HG03103 (cell line): ENCODE data around the gene JAKMIP2.
A peak's percentile ranks its signal among the peaks of the same experiment; 100 is the strongest.
"Not testable (repeated sequence)": the region's sequence is repeated elsewhere in the genome, so short reads cannot be mapped to it uniquely, and the experiment has no call there.

Source experiments
- ATAC-seq: cut with Tn5 transposase; IDR thresholded peaks from one replicate; pipeline ENCODE4 v1.9.1; 2021; ENCODE audit warnings: low read depth; ENCODE audit not compliant: unreplicated experiment

Gene JAKMIP2

DNA sequence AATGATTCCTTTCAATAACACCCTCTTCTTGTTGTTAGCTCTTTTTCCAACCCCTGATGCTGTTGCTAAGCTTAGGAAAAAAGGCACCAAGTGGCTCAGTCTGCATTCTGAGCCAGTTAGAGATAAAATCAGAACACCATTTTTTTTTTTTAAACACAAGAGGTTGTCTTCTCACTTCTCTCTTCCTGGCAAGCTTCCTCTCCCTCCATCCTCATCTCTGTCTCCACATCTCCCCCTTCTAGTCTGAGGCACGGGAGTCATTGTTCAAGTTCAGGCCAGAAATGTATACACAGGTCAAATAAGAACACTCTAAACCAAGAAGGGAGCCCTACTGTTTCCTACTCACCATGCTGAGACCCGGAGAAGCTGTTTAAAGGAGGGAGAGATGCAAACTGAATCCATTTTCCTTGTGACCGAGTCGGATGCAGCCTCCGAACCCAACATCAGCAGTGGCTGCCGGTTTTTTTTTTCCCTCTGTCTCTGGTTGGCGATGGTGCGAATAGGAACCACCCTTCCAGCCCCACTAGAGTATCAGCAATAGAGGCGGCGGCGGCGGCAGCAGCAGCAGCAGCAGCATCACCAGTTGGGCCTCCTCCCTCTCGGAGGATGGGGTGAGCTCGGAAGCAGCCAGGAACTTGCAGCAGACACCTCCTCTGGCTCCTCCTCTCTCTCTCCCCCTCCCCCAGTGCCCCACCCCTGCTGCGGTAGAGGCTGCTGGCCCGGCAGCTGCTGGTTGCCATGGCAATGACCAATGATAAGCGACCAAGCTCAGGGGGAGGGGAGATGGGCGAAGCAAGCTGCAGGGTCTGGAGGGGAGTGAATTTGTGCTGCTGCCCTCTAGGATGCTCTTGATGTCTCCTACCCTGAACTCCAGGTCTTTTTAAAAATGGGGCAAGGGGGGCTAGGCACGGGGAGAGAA, at the start of gene JAKMIP2:
TSS of gene JAKMIP2 (minus strand) at position 619 of the 919 bp plus-strand sequence. CDS start 110,922 bp downstream, outside the sequence.
- ATAC-seq = peak; percentile 86

- ATAC-seq = no peak
These were observed 48.9 kb upstream of the JAKMIP2 start, which contains the start of gene SPINK1 for GRCh38 chr5:147831465-147831864. Gene SPINK1 (minus strand): TSS chr5:147831671. CDS start chr5:147831577, 94 bp downstream.

DNA sequence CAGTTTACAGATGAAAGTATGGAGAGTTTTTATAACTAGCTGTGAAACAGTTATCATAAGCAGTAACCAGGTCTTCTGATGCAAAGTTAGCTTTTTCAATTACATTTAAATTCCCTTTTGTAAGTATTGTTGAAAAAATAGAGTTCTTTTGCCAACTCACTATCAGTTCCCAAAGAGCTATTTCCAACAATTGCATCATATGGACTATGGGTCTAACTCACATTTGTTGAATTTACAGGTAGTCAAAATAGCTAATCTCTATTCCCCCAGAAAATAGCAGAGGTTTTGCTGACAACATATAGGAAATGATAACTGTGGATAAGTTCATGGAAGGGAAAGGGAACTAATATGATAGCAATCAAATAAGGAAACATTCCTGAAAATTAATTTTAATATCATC, 47.5 kb upstream of the JAKMIP2 start:
- no peak for ATAC-seq

- not testable (repeated sequence) for ATAC-seq
These were observed 44.5 kb upstream of the JAKMIP2 start for GRCh38 chr5:147827017-147827416.

DNA sequence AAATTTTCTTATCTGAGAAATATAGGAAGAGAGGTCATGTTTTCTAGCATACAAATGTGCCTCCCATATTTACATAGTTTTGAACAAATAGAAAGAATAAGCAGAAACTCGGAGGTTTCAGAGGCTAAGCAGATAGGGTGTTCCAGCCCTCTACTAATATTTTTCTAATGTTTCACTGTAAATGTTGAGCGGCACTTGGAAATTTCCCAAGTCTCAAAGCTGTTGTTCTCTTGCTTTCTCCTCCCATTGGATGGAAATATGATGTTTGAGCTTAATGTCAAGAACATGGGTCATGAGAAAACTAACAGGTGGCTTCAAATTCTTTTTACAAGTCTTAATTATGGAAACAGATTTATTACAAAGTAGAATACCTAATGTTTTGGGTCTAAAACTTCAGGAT, 43.8 kb upstream of the JAKMIP2 start:
- no peak for ATAC-seq

- ATAC-seq = peak; percentile 96
These were observed 40.4 kb upstream of the JAKMIP2 start for GRCh38 chr5:147822686-147823491.

DNA sequence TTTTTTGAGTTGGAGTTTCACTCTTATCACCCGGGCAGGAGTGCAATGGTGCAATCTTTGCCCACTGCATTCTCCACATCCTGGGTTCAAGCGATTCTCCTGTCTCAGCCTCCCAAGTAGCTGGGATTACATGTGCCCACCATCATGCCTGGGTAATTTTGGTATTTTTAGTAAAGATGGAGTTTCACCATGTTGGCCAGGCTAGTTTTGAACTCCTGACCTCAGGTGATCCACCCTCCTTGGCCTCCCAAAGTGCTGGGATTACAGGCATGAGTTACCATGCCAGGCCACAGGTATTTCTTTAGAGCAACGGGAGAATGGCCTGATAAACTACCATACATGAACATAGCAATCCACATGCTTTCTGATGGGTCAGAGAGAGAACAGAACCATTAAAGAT, 39.7 kb upstream of the JAKMIP2 start:
- not testable (repeated sequence) for ATAC-seq

GRCh38 chr5:147821766-147822165, 39.2 kb upstream of the JAKMIP2 start:
- ATAC-seq = no peak

GRCh38 chr5:147819261-147819770, 36.8 kb upstream of the JAKMIP2 start:
- ATAC-seq = no peak

GRCh38 chr5:147818290-147818689, 35.8 kb upstream of the JAKMIP2 start:
- ATAC-seq = no peak

DNA sequence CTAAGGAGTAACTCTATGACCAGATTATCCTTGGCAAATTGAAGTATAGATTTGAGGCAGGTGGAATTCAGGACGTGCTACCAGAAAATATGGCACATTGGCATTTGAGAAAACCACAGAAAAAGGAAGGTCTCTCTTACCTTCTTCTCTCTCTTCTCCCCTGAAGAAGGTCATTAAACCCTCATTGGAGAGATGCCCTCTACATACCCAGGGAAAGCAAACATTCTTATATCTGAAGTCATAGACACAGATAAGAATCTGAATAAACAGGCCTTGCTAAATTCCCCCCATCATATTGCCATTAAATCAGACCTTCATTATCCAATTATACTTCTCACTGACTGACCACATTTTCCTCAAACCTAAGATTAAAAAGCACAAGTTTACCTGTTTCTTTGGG, 31.2 kb upstream of the JAKMIP2 start:
- no peak for ATAC-seq

DNA sequence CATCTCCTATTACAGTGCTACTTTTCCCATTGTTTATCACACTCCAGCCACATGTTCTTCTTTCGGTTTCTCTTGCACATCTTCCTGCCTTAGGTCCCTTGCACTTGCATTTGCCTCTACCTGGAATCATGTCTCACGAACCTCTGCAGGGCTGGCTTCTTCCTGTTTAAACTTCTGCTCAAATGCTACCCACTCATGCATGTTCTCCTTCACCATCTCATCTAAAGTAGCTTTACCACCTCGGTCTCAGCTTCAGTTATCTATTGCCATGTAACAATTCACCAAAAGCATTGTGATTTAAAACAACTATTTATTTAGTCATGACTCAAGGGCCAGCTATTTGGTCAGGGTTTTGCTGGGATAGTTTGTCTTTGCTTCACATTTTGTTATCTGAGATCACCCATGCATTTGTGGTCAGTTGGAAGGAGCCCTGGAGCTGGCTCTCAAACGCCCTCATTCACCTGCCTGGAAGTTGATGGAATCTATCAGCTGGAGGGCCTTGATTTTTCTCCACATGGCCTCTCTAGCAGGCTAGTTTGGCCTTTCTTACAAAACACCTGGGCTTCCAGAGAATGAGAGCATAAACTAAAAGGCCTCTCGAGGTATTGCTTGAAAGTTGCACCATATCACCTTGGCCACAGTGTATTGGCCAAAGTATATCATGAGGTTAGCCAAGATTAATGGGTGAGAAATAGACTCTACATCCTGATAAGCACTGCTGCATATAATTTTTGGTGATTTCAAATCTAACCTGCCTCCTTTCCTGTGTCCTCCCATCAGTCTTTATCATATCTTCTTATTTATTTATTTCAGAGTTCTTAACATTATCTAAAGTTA, 27.5 kb upstream of the JAKMIP2 start:
- no peak for ATAC-seq

DNA sequence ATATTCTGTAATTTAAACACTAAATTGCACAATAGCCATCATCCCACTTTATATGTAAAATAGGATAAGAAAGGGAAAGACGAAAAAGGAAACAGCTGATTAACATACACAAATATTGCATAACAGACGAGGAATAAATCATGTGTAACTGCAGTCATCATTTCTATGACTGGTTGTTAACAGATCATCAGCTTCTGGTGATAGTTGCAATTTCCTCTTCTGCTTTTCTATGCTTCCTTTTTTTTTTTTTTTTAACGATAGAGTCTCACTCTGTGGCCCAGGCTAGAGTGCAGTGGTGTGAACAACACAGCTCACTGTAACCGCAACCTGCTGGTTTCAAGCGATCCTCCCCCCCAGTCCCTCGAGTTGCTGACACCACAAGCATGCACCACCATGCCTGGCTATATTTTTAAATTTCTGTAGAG, 22.5 kb upstream of the JAKMIP2 start:
- peak; percentile 91 for ATAC-seq

GRCh38 chr5:147804334-147804733, 21.8 kb upstream of the JAKMIP2 start:
- no peak for ATAC-seq

- no peak for ATAC-seq
These were observed 21.4 kb upstream of the JAKMIP2 start for GRCh38 chr5:147803926-147804325.

DNA sequence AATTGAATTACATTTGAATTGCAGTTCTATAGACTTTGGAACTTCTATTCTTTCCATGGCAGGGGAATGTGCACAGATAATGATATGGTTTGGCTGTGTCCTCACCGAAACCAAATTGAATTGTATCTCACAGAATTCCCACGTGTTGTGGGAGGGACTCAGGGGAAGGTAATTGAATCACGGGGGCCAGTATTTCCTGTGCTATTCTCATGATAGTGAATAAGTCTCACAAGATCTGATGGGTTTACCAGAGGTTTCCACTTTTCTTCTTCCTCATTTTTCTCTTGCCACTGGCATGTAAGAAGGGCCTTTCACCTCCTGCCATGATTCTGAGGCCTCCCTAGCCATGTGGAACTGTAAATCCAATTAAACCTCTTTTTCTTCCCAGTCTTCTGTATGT, 20.6 kb upstream of the JAKMIP2 start:
- ATAC-seq = not testable (repeated sequence)

- ATAC-seq = no peak
These were observed 18.9 kb upstream of the JAKMIP2 start for GRCh38 chr5:147801461-147801860.

GRCh38 chr5:147800491-147800890, 18.0 kb upstream of the JAKMIP2 start:
- no peak for ATAC-seq

GRCh38 chr5:147796556-147797308, 14.2 kb upstream of the JAKMIP2 start:
- no peak for ATAC-seq
